HepG2 (cell line): ENCODE results near the gene CEL. TPM values are rescaled to one million over a fixed set of nuclear protein-coding genes. Genes with fewer than 3 reads are reported as not detected.

Experiments used
- ATAC-seq: fragments of 200-7000 bp; cut with Tn5 transposase; 3 replicates; pipeline ENCODE4 v1.9.1; 2020; ENCODE audit warnings: mild to moderate bottlenecking, moderate library complexity
- BruUV-seq: library from RNA; stranded (reverse); fragments of 400-500 nt; replicated peaks from 2 replicates; lab custom pipeline; 2021; lab: Mats Ljungman, UMichigan
- CTCF ChIA-PET: fragments of 300-600 bp; formaldehyde crosslinking; extraction: SDS; loops from one replicate; lab custom pipeline; 2021; ENCODE audit warnings: low total read pairs, inconsistent platforms, low intra/inter-chr PET ratio; lab: Yijun Ruan, JAX
- POLR2A ChIA-PET: fragments of 350-600 bp; sonication (Branson Sonifier 250); formaldehyde crosslinking; loops from one replicate; lab custom pipeline; 2020; ENCODE audit warnings: antibody characterized with exemption, inconsistent platforms; lab: Yijun Ruan, JAX
- DNase-seq: peaks from one replicate; pipeline ENCODE4 v3.0.0-alpha.2; 2015; ENCODE audit warnings: low spot score
- FAIRE-seq: peaks from 3 replicates; lab custom pipeline; 2011; peaks lifted over from hg19 to GRCh38; lab: Jason Lieb, UNC
- H2AFZ ChIP-seq: one replicate; pipeline ENCODE4 v1.6.1; 2011; ENCODE audit warnings: low read length, inconsistent platforms
- H3K27ac ChIP-seq: fragments of 300-600 bp; 3 replicates; pipeline ENCODE4 v1.8.0; 2011; ENCODE audit warnings: mixed run types, mild to moderate bottlenecking, mixed read lengths, low read length, inconsistent platforms; ENCODE audit not compliant: insufficient read depth; ENCODE audit errors: extremely low read length
- H3K27me3 ChIP-seq, 2 experiments: fragments of 200-600 bp in 1 of 2; 2 replicates in 1 of 2; 3 replicates in 1 of 2; pipeline versions ENCODE4 v1.6.0 to v1.8.0; 2011; ENCODE audit warnings: low read length in 2 of 2, mild to moderate bottlenecking in 2 of 2, moderate library complexity in 2 of 2, inconsistent platforms in 1 of 2; ENCODE audit not compliant: insufficient read depth in 2 of 2, control insufficient read depth in 1 of 2
- H3K36me3 ChIP-seq, 2 experiments: fragments of 200-600 bp in 1 of 2; replicated peaks in 1 of 2; 2 replicates in 1 of 2; 3 replicates in 1 of 2; pipeline versions ENCODE4 v1.5.1 to v1.8.0; 2011; ENCODE audit warnings: low read length in 2 of 2, inconsistent platforms in 1 of 2; ENCODE audit not compliant: insufficient read depth in 2 of 2, control insufficient read depth in 1 of 2
- H3K4me1 ChIP-seq: 2 replicates; pipeline ENCODE4 v1.5.1; 2012; ENCODE audit warnings: low read length, inconsistent platforms; ENCODE audit not compliant: insufficient read depth
- H3K4me2 ChIP-seq: 2 replicates; pipeline ENCODE4 v1.6.0; 2011; ENCODE audit warnings: low read depth, low read length, inconsistent platforms
- H3K4me3 ChIP-seq, 3 experiments: fragments of 200-600 bp in 1 of 3; sonication (generic), shearing (Covaris generic) in 1 of 3; replicated peaks in 1 of 3; 2 replicates each; pipeline ENCODE4 v1.5.1; 2011 to 2016; ENCODE audit warnings: low read length in 3 of 3, inconsistent platforms in 2 of 3, low read depth in 2 of 3, mild to moderate bottlenecking in 2 of 3, control low read depth in 1 of 3, mixed read lengths in 1 of 3; ENCODE audit not compliant: insufficient read depth in 1 of 3
- H3K79me2 ChIP-seq: one replicate; pipeline ENCODE4 v1.6.1; 2011; ENCODE audit warnings: low read length, inconsistent platforms; ENCODE audit not compliant: insufficient read depth
- H3K9ac ChIP-seq: 2 replicates; pipeline ENCODE4 v1.6.0; 2011; ENCODE audit warnings: mild to moderate bottlenecking, low read depth, low read length, inconsistent platforms; ENCODE audit not compliant: insufficient read depth
- H3K9me3 ChIP-seq: 2 replicates; pipeline ENCODE4 v1.5.1; 2012; ENCODE audit warnings: mild to moderate bottlenecking, low read length
- H4K20me1 ChIP-seq: 2 replicates; pipeline ENCODE4 v1.6.0; 2011; ENCODE audit warnings: inconsistent platforms, mild to moderate bottlenecking, low read length, moderate library complexity; ENCODE audit not compliant: insufficient read depth
- DMTF1 ChIP-seq: sonication (generic); formaldehyde crosslinking; IDR thresholded peaks from 2 replicates; pipeline ENCODE4 v1.4.0; 2020; ENCODE audit warnings: mild to moderate bottlenecking, missing genetic modification reagents
- HHEX ChIP-seq: IDR thresholded peaks from 2 replicates; pipeline ENCODE4 v1.6.1; 2016; ENCODE audit warnings: control low read depth
- KDM6A ChIP-seq: IDR thresholded peaks from 2 replicates; pipeline ENCODE4 v1.6.1; 2016; ENCODE audit warnings: low read depth
- MTF1 ChIP-seq: sonication (generic); formaldehyde crosslinking; IDR thresholded peaks from 2 replicates; pipeline ENCODE4 v1.5.0; 2020; ENCODE audit warnings: missing genetic modification reagents
- NFAT5 ChIP-seq: sonication (generic); formaldehyde crosslinking; IDR thresholded peaks from 2 replicates; pipeline ENCODE4 v1.4.0; 2020; ENCODE audit warnings: missing genetic modification reagents
- PHF21A ChIP-seq: sonication (generic); formaldehyde crosslinking; IDR thresholded peaks from 2 replicates; pipeline ENCODE4 v1.5.0; 2020; ENCODE audit warnings: mild to moderate bottlenecking, missing genetic modification reagents
- TEF ChIP-seq: sonication (generic); formaldehyde crosslinking; IDR thresholded peaks from 2 replicates; pipeline ENCODE4 v1.5.0; 2020; ENCODE audit warnings: missing genetic modification reagents
- THAP8 ChIP-seq: sonication (generic); formaldehyde crosslinking; IDR thresholded peaks from 2 replicates; pipeline ENCODE4 v1.5.1; 2020; ENCODE audit warnings: missing genetic modification reagents, mild to moderate bottlenecking, borderline replicate concordance
- THRA ChIP-seq: sonication (generic); formaldehyde crosslinking; IDR thresholded peaks from 2 replicates; pipeline ENCODE4 v1.4.0; 2020; ENCODE audit warnings: missing genetic modification reagents, borderline replicate concordance
- TSC22D2 ChIP-seq: sonication (generic); formaldehyde crosslinking; IDR thresholded peaks from 2 replicates; pipeline ENCODE4 v1.5.1; 2020; ENCODE audit warnings: missing genetic modification reagents, mild to moderate bottlenecking, borderline replicate concordance
- ZNF468 ChIP-seq: sonication (generic); formaldehyde crosslinking; IDR thresholded peaks from 2 replicates; pipeline ENCODE4 v1.8.0; 2022; ENCODE audit warnings: mild to moderate bottlenecking, moderate library complexity, missing genetic modification reagents
- ZNF724P ChIP-seq: sonication (generic); formaldehyde crosslinking; IDR thresholded peaks from 2 replicates; pipeline ENCODE4 v1.8.0; 2022; ENCODE audit warnings: missing genetic modification reagents, borderline replicate concordance
- WGBS: methylation state at CpG from one replicate; pipeline ENCODE4 v1.1.6; 2017; ENCODE audit warnings: low lambda C conversion rate; 5-methylcytosine and 5-hydroxymethylcytosine counted together
- in situ Hi-C: cut with HindIII; loops from 2 replicates; pipeline ENCODE4 v1.10.0; 2017; ENCODE audit warnings: low pct_unique_long_range_greater_than_20kb; ENCODE audit not compliant: extremely low pct_ligation_motif_present
- intact Hi-C: fragments of 100-400 bp; cut with micrococcal nuclease; formaldehyde crosslinking; loops from one replicate; pipeline ENCODE4 v1.10.0; 2022; ENCODE audit not compliant: unreplicated experiment
- polyA plus RNA-seq, 8 experiments: library from polyadenylated mRNA; depleted of rRNA in 3 of 8; stranded (reverse) in 7 of 8; unstranded in 1 of 8; fragments of >200 nt; fragmentation: Illumina TruSeq in 4 of 8; extraction: Trizol in 4 of 8; gene quantifications; 2 replicates each; pipeline versions ENCODE4 v1.2.1 to v1.2.3, GENCODE V29; 2011 to 2016; ENCODE audit warnings: low read depth in 4 of 8, missing spikeins in 1 of 8, mixed read lengths in 1 of 8; ENCODE audit not compliant: insufficient read depth in 1 of 8
- total RNA-seq, 5 experiments: library from RNA; depleted of rRNA; stranded (reverse); fragments of >200 nt; fragmentation: Illumina TruSeq; extraction: Trizol; gene quantifications; 2 replicates each; pipeline ENCODE4 v1.2.3, GENCODE V29; 2016; ENCODE audit warnings: low read depth in 1 of 5

CEL gene
- total and polyA plus RNA-seq, 2 of the 13 experiments (the other 11 are each of a cell fraction or from before 2014, with no cell fraction given): 0.63 to 1.5 TPM

GRCh38 chr9:133027134-133027533, 34.6 kb upstream of the CEL start:
- Histone ChIP-seq H3K4me1 (peaks cover 38% of the 10 kb centered on the region), H3K9ac (no peak overlapping the region), H3K4me2 (no peak overlapping the region), H3K36me3 (no peaks in the 10 kb centered on the region), H3K27ac (no peak overlapping the region), H3K27me3 (peaks cover 0 to 6% of the 10 kb centered on the region in 2 experiments; a peak in 1 of 5 replicates), H3K4me3 (no peak overlapping the region), H3K9me3 (no peaks in the 10 kb centered on the region), H2AFZ (no peak overlapping the region), H4K20me1 (no peaks in the 10 kb centered on the region), H3K79me2 (peaks cover 16% of the 10 kb centered on the region)
- intact Hi-C loops (loop anchor here (5.0 kb wide), 1 partner anchor 120 kb away; no protein-coding TSS in a partner anchor), in situ Hi-C loops (no loop called here)
- ChIA-PET POLR2A (no interaction called here), CTCF (no interaction called here)
- no peak for FAIRE-seq
- TF ChIP-seq HHEX (CRISPR knock-in tag) (no peak), TEF (CRISPR knock-in tag) (no peak), ZNF468 (CRISPR knock-in tag) (no peak), TSC22D2 (CRISPR knock-in tag) (no peak), PHF21A (CRISPR knock-in tag) (no peak), NFAT5 (CRISPR knock-in tag) (no peak), THRA (CRISPR knock-in tag) (no peak), KDM6A (CRISPR knock-in tag) (no peak), DMTF1 (CRISPR knock-in tag) (no peak), THAP8 (CRISPR knock-in tag) (no peak), ZNF724P (no peak), MTF1 (CRISPR knock-in tag) (no peak)
- no peak for ATAC-seq
- no TSS peak for BruUV-seq
- 46% methylated on average over 5 of the region's 5 CpGs for WGBS
- DNase-seq: no peak
